ENCODE results near the gene GMCL2. TPM values are rescaled to one million over a fixed set of nuclear protein-coding genes. Genes with fewer than 3 reads are reported as not detected.
A peak's percentile ranks its signal among the peaks of the same experiment; 100 is the strongest.

The GMCL2 gene
- polyA plus RNA-seq, 1 donor (not counting 4 experiments of a cell fraction or from before 2014, with no cell fraction given) = not detected

GRCh38 chr5:178192244-178192643 is 5.1 kb upstream of the GMCL2 start:
- Histone ChIP-seq H4K20me1 (ENCODE audit: control insufficient read depth, extremely low read depth, insufficient read depth, low read length) (no peaks in the 10 kb centered on the region), H3K79me2 (ENCODE audit: control insufficient read depth, insufficient read depth, low read length) (no peaks in the 10 kb centered on the region), H3K9me3 (ENCODE audit: control insufficient read depth, low read depth, low read length) (no peaks in the 10 kb centered on the region), H3K4me1 (ENCODE audit: control insufficient read depth, extremely low read depth, insufficient read depth, low read length) (no peaks in the 10 kb centered on the region), H3K4me3 (ENCODE audit: control insufficient read depth in 2 of 3, extremely low read depth in 1 of 3, insufficient read depth in 2 of 3, low read depth in 1 of 3, low read length in 3 of 3) (no peak overlapping the region), H3K27ac (ENCODE audit: control insufficient read depth, insufficient read depth, low read length) (no peak overlapping the region), H3K4me2 (ENCODE audit: control insufficient read depth, extremely low read depth, insufficient read depth, low read depth, low read length) (no peak overlapping the region), H3K9ac (ENCODE audit: control insufficient read depth, extremely low read depth, insufficient read depth, low read length) (no peak overlapping the region), H3K27me3 (ENCODE audit: control insufficient read depth, extremely low read depth, insufficient read depth, low read length) (peaks cover 8% of the 10 kb centered on the region), H2AFZ (ENCODE audit: control insufficient read depth, low read length) (no peak overlapping the region), H3K36me3 (ENCODE audit: control insufficient read depth in 2 of 2, extremely low read depth in 1 of 2, insufficient read depth in 2 of 2, low read length in 2 of 2) (no peaks in the 10 kb centered on the region), H3K9me1 (ENCODE audit: control insufficient read depth, extremely low read depth, insufficient read depth, low read length) (no peaks in the 10 kb centered on the region)
- TF ChIP-seq, protein P1, sequence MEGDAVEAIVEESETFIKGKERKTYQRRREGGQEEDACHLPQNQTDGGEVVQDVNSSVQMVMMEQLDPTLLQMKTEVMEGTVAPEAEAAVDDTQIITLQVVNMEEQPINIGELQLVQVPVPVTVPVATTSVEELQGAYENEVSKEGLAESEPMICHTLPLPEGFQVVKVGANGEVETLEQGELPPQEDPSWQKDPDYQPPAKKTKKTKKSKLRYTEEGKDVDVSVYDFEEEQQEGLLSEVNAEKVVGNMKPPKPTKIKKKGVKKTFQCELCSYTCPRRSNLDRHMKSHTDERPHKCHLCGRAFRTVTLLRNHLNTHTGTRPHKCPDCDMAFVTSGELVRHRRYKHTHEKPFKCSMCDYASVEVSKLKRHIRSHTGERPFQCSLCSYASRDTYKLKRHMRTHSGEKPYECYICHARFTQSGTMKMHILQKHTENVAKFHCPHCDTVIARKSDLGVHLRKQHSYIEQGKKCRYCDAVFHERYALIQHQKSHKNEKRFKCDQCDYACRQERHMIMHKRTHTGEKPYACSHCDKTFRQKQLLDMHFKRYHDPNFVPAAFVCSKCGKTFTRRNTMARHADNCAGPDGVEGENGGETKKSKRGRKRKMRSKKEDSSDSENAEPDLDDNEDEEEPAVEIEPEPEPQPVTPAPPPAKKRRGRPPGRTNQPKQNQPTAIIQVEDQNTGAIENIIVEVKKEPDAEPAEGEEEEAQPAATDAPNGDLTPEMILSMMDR (optimal IDR thresholded peaks at IDR 0.05 in 1 of 3, IDR thresholded peaks at IDR 0.05 in 1 of 3, conservative IDR thresholded peaks at IDR 0.05 in 1 of 3; ENCODE audit: extremely low read depth in 1 of 3, insufficient read depth in 2 of 3, low read length in 3 of 3) = no peak
- TF ChIP-seq EZH2 (IDR thresholded peaks at IDR 0.05; ENCODE audit: low read length) = no peak
- no peak for DNase-seq (ENCODE audit: low read depth, low spot score)
- peak; percentile 90 for FAIRE-seq
- dilution Hi-C loops (cut with MboI; ENCODE audit: extremely low pct_ligation_motif_present, low sequenced_read_pairs) = no loop called here

DNA sequence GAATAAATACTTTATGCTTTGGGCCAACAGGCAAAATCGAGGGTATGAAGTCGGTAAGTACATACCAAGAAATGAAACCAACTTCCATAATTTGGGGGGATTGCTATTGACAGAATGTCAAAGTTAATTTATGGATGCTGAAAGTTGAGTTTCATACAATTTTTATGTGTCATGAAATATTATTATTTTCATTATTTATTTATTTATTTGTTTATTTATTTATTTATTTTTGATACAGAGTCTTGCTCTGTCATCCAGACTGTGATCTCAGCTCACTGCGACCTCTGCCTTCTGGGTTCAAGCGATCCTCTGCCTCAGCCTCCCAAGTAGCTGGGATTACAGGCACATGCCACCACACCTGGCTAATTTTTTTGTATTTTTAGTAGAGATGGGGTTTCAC is 4.5 kb upstream of the GMCL2 start:
- FAIRE-seq (no peak), DNase-seq (ENCODE audit: low read depth, low spot score) (no peak)
- no peaks in the 10 kb centered on the region for H3K9me1 ChIP-seq (ENCODE audit: control insufficient read depth, extremely low read depth, insufficient read depth, low read length)
- H3K9me3 ChIP-seq (ENCODE audit: control insufficient read depth, low read depth, low read length) = no peaks in the 10 kb centered on the region
- H3K9ac ChIP-seq (ENCODE audit: control insufficient read depth, extremely low read depth, insufficient read depth, low read length) = no peak overlapping the region
- H3K4me3 ChIP-seq (ENCODE audit: control insufficient read depth in 2 of 3, extremely low read depth in 1 of 3, insufficient read depth in 2 of 3, low read depth in 1 of 3, low read length in 3 of 3) = no peak overlapping the region
- dilution Hi-C loops (cut with MboI; ENCODE audit: extremely low pct_ligation_motif_present, low sequenced_read_pairs) = no loop called here
- no peaks in the 10 kb centered on the region for H3K79me2 ChIP-seq (ENCODE audit: control insufficient read depth, insufficient read depth, low read length)
- no peak overlapping the region for H3K27ac ChIP-seq (ENCODE audit: control insufficient read depth, insufficient read depth, low read length)
- H4K20me1 ChIP-seq (ENCODE audit: control insufficient read depth, extremely low read depth, insufficient read depth, low read length) = no peaks in the 10 kb centered on the region
- H2AFZ ChIP-seq (ENCODE audit: control insufficient read depth, low read length) = no peak overlapping the region
- H3K36me3 ChIP-seq (ENCODE audit: control insufficient read depth in 2 of 2, extremely low read depth in 1 of 2, insufficient read depth in 2 of 2, low read length in 2 of 2) = no peaks in the 10 kb centered on the region
- peaks cover 8% of the 10 kb centered on the region for H3K27me3 ChIP-seq (ENCODE audit: control insufficient read depth, extremely low read depth, insufficient read depth, low read length)
- no peak for TF ChIP-seq EZH2 (IDR thresholded peaks at IDR 0.05; ENCODE audit: low read length)
- TF ChIP-seq, protein P1 (optimal IDR thresholded peaks at IDR 0.05 in 1 of 3, IDR thresholded peaks at IDR 0.05 in 1 of 3, conservative IDR thresholded peaks at IDR 0.05 in 1 of 3; ENCODE audit: extremely low read depth in 1 of 3, insufficient read depth in 2 of 3, low read length in 3 of 3) = no peak
- no peak overlapping the region for H3K4me2 ChIP-seq (ENCODE audit: control insufficient read depth, extremely low read depth, insufficient read depth, low read depth, low read length)
- H3K4me1 ChIP-seq (ENCODE audit: control insufficient read depth, extremely low read depth, insufficient read depth, low read length) = no peaks in the 10 kb centered on the region
